Measurements from ENCODE around the gene ITPR3. TPM values are rescaled to one million over a fixed set of nuclear protein-coding genes. Genes with fewer than 3 reads are reported as not detected.

ITPR3 gene
- total and polyA plus RNA-seq, 10 donors, result 9.9 to 95.6 (median 62.1) TPM

GRCh38 chr6:33727932-33728331 is 106.8 kb downstream of the ITPR3 start:
- WGBS, 5 donors, result 78 to 85% (median 81%) methylated on average over 9 to 11 of the region's 11 CpGs
- Histone ChIP-seq H3K27me3 (replicated peaks in 1 of 7) (peaks cover 0 to 10% (median 0%) of the 10 kb centered on the region in 7 donors), H3K36me3 (peaks cover 0 to 5% (median 0%) of the 10 kb centered on the region in 6 donors), H3K4me1 (peaks cover 0 to 17% (median 6%) of the 10 kb centered on the region in 6 donors), H3K27ac (peak overlapping the region in 1 of 8 donors; percentile 38), H3K9me3 (no peaks in the 10 kb centered on the region), H3K4me3 (no peak overlapping the region)
- intact Hi-C loops (cut with DNase I; ENCODE audit: low total_unique reads), result no loop called here
- no peak for TF ChIP-seq POLR2A (IDR thresholded peaks at IDR 0.05)
- TF ChIP-seq CTCF (IDR thresholded peaks at IDR 0.05 in 8 of 11, conservative IDR thresholded peaks at IDR 0.05 in 3 of 11), result no peak
- TF ChIP-seq POLR2AphosphoS5 (IDR thresholded peaks at IDR 0.05), result no peak
- DNase-seq, result no peak

DNA sequence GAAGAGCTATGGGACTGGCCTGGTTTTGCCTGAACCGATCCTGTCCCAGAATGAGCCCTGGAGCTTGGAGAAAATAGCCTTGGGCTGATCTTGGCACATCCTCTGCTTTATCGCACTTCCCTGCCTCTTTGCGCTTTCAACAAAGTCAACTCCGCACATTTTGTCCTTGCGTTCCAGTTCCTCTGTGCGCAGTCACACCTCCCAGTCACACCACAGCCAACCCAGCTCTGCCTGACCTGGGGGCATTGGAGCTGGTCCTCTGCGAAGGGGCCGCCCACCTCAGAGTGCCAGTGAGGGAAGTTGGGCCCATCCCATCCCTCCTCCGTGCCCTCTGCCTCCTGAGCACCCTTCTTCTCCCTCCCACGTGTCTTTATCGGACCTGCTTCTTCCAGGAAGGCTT is 107.3 kb downstream of the ITPR3 start:
- Histone ChIP-seq H3K9me3 (no peaks in the 10 kb centered on the region), H3K4me3 (no peak overlapping the region), H3K36me3 (peaks cover 0 to 9% (median 0%) of the 10 kb centered on the region in 6 donors), H3K27ac (peak overlapping the region in 1 of 8 donors; percentile 38), H3K4me1 (peaks cover 0 to 17% (median 6%) of the 10 kb centered on the region in 6 donors), H3K27me3 (replicated peaks in 1 of 7) (peaks cover 0 to 7% (median 0%) of the 10 kb centered on the region in 7 donors)
- TF ChIP-seq POLR2A (IDR thresholded peaks at IDR 0.05) (no peak), POLR2AphosphoS5 (IDR thresholded peaks at IDR 0.05) (peak; percentile 17 to 34 (median 20)), CTCF (IDR thresholded peaks at IDR 0.05 in 8 of 11, conservative IDR thresholded peaks at IDR 0.05 in 3 of 11) (no peak)
- intact Hi-C loops (cut with DNase I; ENCODE audit: low total_unique reads), result no loop called here
- WGBS, 5 donors, result 71 to 86% (median 79%) methylated on average over 11 of the region's 11 CpGs
- no peak for DNase-seq

DNA sequence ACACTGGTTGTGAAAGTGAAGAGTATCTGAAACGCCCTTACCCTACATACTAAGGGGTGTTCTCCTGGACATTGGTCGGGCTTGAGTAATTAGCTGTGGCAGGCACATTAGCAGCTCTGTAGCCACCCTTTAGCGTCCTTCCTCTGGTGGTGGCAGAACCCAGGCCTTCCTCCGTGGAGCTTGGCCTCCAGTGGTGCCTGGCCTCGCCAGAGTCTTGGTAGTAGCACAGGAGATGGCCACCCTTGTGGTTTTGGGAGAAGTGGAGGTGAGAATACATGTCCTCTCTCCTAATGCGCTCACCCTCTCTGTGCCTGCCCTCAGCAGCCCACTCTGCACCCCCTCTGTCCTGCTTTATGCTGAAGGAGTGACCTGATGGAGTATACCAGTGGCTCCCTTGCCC is 107.9 kb downstream of the ITPR3 start:
- intact Hi-C loops (cut with DNase I; ENCODE audit: low total_unique reads), result no loop called here
- peak overlapping the region in 1 of 8 donors; percentile 38 for H3K27ac ChIP-seq
- WGBS, 5 donors, result 79 to 91% (median 87%) methylated on average over 6 of the region's 6 CpGs
- peaks cover 0 to under 1% (median 0%) of the 10 kb centered on the region in 7 donors for H3K27me3 ChIP-seq (replicated peaks in 1 of 7)
- H3K4me3 ChIP-seq, result no peak overlapping the region
- no peak for DNase-seq
- H3K9me3 ChIP-seq, result no peaks in the 10 kb centered on the region
- H3K36me3 ChIP-seq, result peaks cover 0 to 15% (median 0%) of the 10 kb centered on the region in 6 donors
- no peak for TF ChIP-seq CTCF (IDR thresholded peaks at IDR 0.05 in 8 of 11, conservative IDR thresholded peaks at IDR 0.05 in 3 of 11)
- no peak for TF ChIP-seq POLR2A (IDR thresholded peaks at IDR 0.05)
- TF ChIP-seq POLR2AphosphoS5 (IDR thresholded peaks at IDR 0.05), result no peak
- H3K4me1 ChIP-seq, result peaks cover 0 to 17% (median 6%) of the 10 kb centered on the region in 6 donors

DNA sequence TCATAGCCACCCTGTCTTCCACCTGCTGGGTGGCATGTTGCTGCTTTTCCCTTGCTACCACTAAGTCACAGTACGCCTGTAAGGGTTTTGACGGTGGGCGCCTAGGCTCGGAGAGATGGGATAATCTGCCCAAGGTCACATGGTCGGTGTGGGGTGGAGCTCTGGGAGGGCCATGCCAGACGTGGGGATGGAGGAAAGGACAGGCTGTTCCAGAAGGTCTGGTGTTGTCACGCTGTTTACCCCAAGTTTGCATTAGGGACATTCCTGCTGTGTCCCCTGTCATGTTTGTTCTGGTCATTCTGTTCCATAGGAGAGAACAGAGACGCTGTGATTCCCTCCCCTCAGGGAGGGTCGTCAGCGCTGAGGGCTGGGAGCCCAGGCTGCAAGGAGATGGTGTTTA is 109.5 kb downstream of the ITPR3 start:
- no peak for DNase-seq
- Histone ChIP-seq H3K9me3 (no peaks in the 10 kb centered on the region), H3K4me3 (no peak overlapping the region), H3K27me3 (replicated peaks in 1 of 7) (no peaks in the 10 kb centered on the region), H3K27ac (no peak overlapping the region), H3K4me1 (peaks cover 0 to 17% (median 6%) of the 10 kb centered on the region in 6 donors), H3K36me3 (peaks cover 0 to 31% (median 0%) of the 10 kb centered on the region in 6 donors)
- intact Hi-C loops (cut with DNase I; ENCODE audit: low total_unique reads), result no loop called here
- TF ChIP-seq POLR2A (IDR thresholded peaks at IDR 0.05) (no peak), POLR2AphosphoS5 (IDR thresholded peaks at IDR 0.05) (no peak), CTCF (IDR thresholded peaks at IDR 0.05 in 8 of 11, conservative IDR thresholded peaks at IDR 0.05 in 3 of 11) (no peak)
- WGBS, 5 donors, result 82 to 89% (median 87%) methylated on average over 10 of the region's 10 CpGs

All from spleen (tissue), 11 donors.